ENCODE data around the gene CCDC152.

GRCh38 chr5:42832060-42832459 is 75.4 kb downstream of the CCDC152 start:
- TF ChIP-seq CTCF (IDR thresholded peaks at IDR 0.05) (no peak), ZFX (IDR thresholded peaks at IDR 0.05; ENCODE audit: borderline replicate concordance) (no peak)

All from 22Rv1 (cell line).